Psoas muscle (tissue), 8 donors: ENCODE measurements around the gene ZNF346. TPM values are rescaled to one million over a fixed set of nuclear protein-coding genes. Genes with fewer than 3 reads are reported as not detected.

ENCODE experiments used
- ATAC-seq, 4 donors: fragments of 200-7000 bp; cut with Tn5 transposase; one replicate each; pipeline ENCODE4 v1.9.1; 2020; ENCODE audit warnings: moderate library complexity in 3 of 4, mild to moderate bottlenecking in 2 of 4
- DNase-seq, 2 donors: peaks; one replicate each; pipeline ENCODE4 v3.0.0-alpha.2; 2020
- H3K27ac ChIP-seq: fragments of 200-600 bp; one replicate; pipeline ENCODE4 v1.8.0; 2022
- H3K27me3 ChIP-seq, 3 donors: fragments of 200-600 bp in 1 of 3; one replicate each; pipeline versions ENCODE4 v1.6.1 to v1.8.0; 2013 to 2022; ENCODE audit warnings: low read length in 2 of 3, mild to moderate bottlenecking in 2 of 3, moderate library complexity in 1 of 3; ENCODE audit not compliant: insufficient read depth in 3 of 3
- H3K36me3 ChIP-seq, 2 donors: fragments of 200-600 bp in 1 of 2; one replicate each; pipeline versions ENCODE4 v1.6.1 to v1.8.0; 2013 to 2022; ENCODE audit warnings: low read depth in 1 of 2, mild to moderate bottlenecking in 1 of 2, moderate library complexity in 1 of 2; ENCODE audit not compliant: insufficient read depth in 1 of 2
- H3K4me1 ChIP-seq: fragments of 200-600 bp; one replicate; pipeline ENCODE4 v1.8.0; 2022
- H3K4me3 ChIP-seq: fragments of 200-600 bp; one replicate; pipeline ENCODE4 v1.8.0; 2022; ENCODE audit warnings: mild to moderate bottlenecking
- H3K9me3 ChIP-seq: fragments of 200-600 bp; one replicate; pipeline ENCODE4 v1.8.0; 2022
- CTCF ChIP-seq: fragments of 200-600 bp; IDR thresholded peaks from one replicate; pipeline ENCODE4 v1.8.0; 2022; ENCODE audit warnings: antibody characterized with exemption
- WGBS, 3 donors: extraction: QIAGEN DNeasy Blood & Tissue Kit; methylation state at CpG; one replicate each; pipeline versions ENCODE4 v1.1.6 to v1.1.7; 2013; 5-methylcytosine and 5-hydroxymethylcytosine counted together
- intact Hi-C, 2 donors: fragments of 100-400 bp; cut with DNase I; formaldehyde crosslinking; loops; one replicate each; pipeline versions ENCODE4 v1.11.0 to v1.14.2; 2022
- polyA plus RNA-seq, 3 donors: library from polyadenylated mRNA; stranded (reverse); fragments of 200-250 nt; gene quantifications; one replicate each; pipeline ENCODE4 v1.2.3, GENCODE V29; 2013
- total RNA-seq, 4 donors: library from RNA; stranded (reverse); fragmentation: NEBNext Ultra II Directional in 2 of 4; extraction: Animal tissue kit (Norgen Biotek cat#: 25700) in 2 of 4; gene quantifications; one replicate each; pipeline versions ENCODE4 v1.2.1 to v1.2.4, GENCODE V29; 2021 to 2023
- donor health status: healthy with polysubstance abuse.
- donor health status: DM: no; HTN: no; CAD: no; lungs with moderate emphysema.
- donor health status: Bipolar disorder and iron deficiency.
- donor health status: healthy.
- donor health status: DM: yes; HTN: yes; CAD: no.
- donor health status: DM: no; HTN: no; CAD: no.
- donor health status: DM: no; HTN: no; CAD: no.
- donor health status: DM: yes; HTN: yes; CAD: no.

Gene ZNF346
- total and polyA plus RNA-seq, 7 donors = 3.5 to 8.3 (median 6.7) TPM

- 62 to 79% (median 73%) methylated on average over 2 of the region's 2 CpGs for WGBS, 3 donors
- Histone ChIP-seq H3K27ac (no peak overlapping the region), H3K4me1 (peaks cover 18% of the 10 kb centered on the region), H3K27me3 (no peaks in the 10 kb centered on the region), H3K36me3 (no peaks in the 10 kb centered on the region), H3K9me3 (no peaks in the 10 kb centered on the region), H3K4me3 (no peak overlapping the region)
- no peak for TF ChIP-seq CTCF
- DNase-seq (no peak), ATAC-seq (no peak)
- intact Hi-C loops = no loop called here
These were observed 13.8 kb upstream of the ZNF346 start for GRCh38 chr5:177008716-177009115.

GRCh38 chr5:177010153-177010552 lies 12.3 kb upstream of the ZNF346 start:
- no peaks in the 10 kb centered on the region for H3K27me3 ChIP-seq
- H3K27ac ChIP-seq = no peak overlapping the region
- no peak for TF ChIP-seq CTCF
- H3K4me3 ChIP-seq = no peak overlapping the region
- H3K36me3 ChIP-seq = no peaks in the 10 kb centered on the region
- DNase-seq (no peak), ATAC-seq (no peak)
- WGBS, 3 donors = 94 to 96% (median 96%) methylated on average over 4 of the region's 4 CpGs
- H3K9me3 ChIP-seq = no peaks in the 10 kb centered on the region
- intact Hi-C loops = no loop called here
- H3K4me1 ChIP-seq = peaks cover 5% of the 10 kb centered on the region

- no peaks in the 10 kb centered on the region for H3K4me1 ChIP-seq
- no peak for ATAC-seq
- intact Hi-C loops = no loop called here
- H3K27ac ChIP-seq = no peak overlapping the region
- TF ChIP-seq CTCF = no peak
- WGBS, 3 donors = 91 to 97% (median 92%) methylated on average over 4 of the region's 4 CpGs
- DNase-seq = no peak
- H3K27me3 ChIP-seq = no peaks in the 10 kb centered on the region
- H3K4me3 ChIP-seq = no peak overlapping the region
- H3K36me3 ChIP-seq = no peaks in the 10 kb centered on the region
- no peaks in the 10 kb centered on the region for H3K9me3 ChIP-seq
These were observed 7.3 kb upstream of the ZNF346 start for GRCh38 chr5:177015156-177015555.

- no peak overlapping the region for H3K4me3 ChIP-seq
- H3K27ac ChIP-seq = no peak overlapping the region
- intact Hi-C loops = no loop called here
- TF ChIP-seq CTCF = no peak
- whole genome bisulfite sequencing, 3 donors = 74 to 85% (median 80%) methylated on average over 2 of the region's 2 CpGs
- no peaks in the 10 kb centered on the region for H3K36me3 ChIP-seq
- H3K4me1 ChIP-seq = peaks cover 1% of the 10 kb centered on the region
- ATAC-seq (no peak), DNase-seq (no peak)
- H3K27me3 ChIP-seq = no peaks in the 10 kb centered on the region
- no peaks in the 10 kb centered on the region for H3K9me3 ChIP-seq
These were observed 4.2 kb upstream of the ZNF346 start for GRCh38 chr5:177018341-177018740.

- ATAC-seq (no peak), DNase-seq (no peak)
- Histone ChIP-seq H3K9me3 (no peaks in the 10 kb centered on the region), H3K27me3 (no peaks in the 10 kb centered on the region), H3K4me3 (no peak overlapping the region), H3K27ac (no peak overlapping the region), H3K36me3 (peaks cover 0 to 7% of the 10 kb centered on the region in 2 donors), H3K4me1 (peaks cover 6% of the 10 kb centered on the region)
- WGBS, 3 donors = 91 to 100% (median 96%) methylated on average over 2 of the region's 2 CpGs
- no peak for TF ChIP-seq CTCF
- intact Hi-C loops = no loop called here
These were observed 2.5 kb upstream of the ZNF346 start for GRCh38 chr5:177020033-177020432.
